Osteoblast (primary cell): Measurements from ENCODE around the gene TICAM2. TPM values are rescaled to one million over a fixed set of nuclear protein-coding genes. Genes with fewer than 3 reads are reported as not detected.

ENCODE experiments used
- DNase-seq: peaks from one replicate; pipeline ENCODE4 v3.0.0; 2011; ENCODE audit warnings: low spot score, mixed read lengths; ENCODE audit not compliant: insufficient read length; ENCODE audit errors: missing footprints
- H2AFZ ChIP-seq: 2 replicates; pipeline ENCODE4 v1.6.0; 2011; ENCODE audit warnings: mild to moderate bottlenecking, low read length
- H3K27ac ChIP-seq: 2 replicates; pipeline ENCODE4 v1.5.1; 2011; ENCODE audit warnings: mild to moderate bottlenecking, low read depth, low read length, moderate library complexity
- H3K27me3 ChIP-seq: 2 replicates; pipeline ENCODE4 v1.6.0; 2012; ENCODE audit warnings: mild to moderate bottlenecking, control low read depth, inconsistent platforms, low read length, moderate library complexity; ENCODE audit not compliant: insufficient read depth
- H3K36me3 ChIP-seq: 2 replicates; pipeline ENCODE4 v1.5.1; 2011; ENCODE audit warnings: mild to moderate bottlenecking, low read length, control low read depth, moderate library complexity; ENCODE audit not compliant: insufficient read depth
- H3K4me1 ChIP-seq: 2 replicates; pipeline ENCODE4 v1.5.1; 2011; ENCODE audit warnings: mild to moderate bottlenecking, low read length, control low read depth, moderate library complexity; ENCODE audit not compliant: insufficient read depth
- H3K4me2 ChIP-seq: 2 replicates; pipeline ENCODE4 v1.6.0; 2011; ENCODE audit warnings: mild to moderate bottlenecking, low read length; ENCODE audit not compliant: insufficient read depth
- H3K4me3 ChIP-seq: fragments of 200-600 bp; sonication (generic); 3 replicates; pipeline ENCODE4 v1.5.1; 2012; ENCODE audit warnings: mild to moderate bottlenecking, low read length, inconsistent platforms; ENCODE audit not compliant: insufficient read depth
- H3K79me2 ChIP-seq: 2 replicates; pipeline ENCODE4 v1.6.0; 2012; ENCODE audit warnings: mild to moderate bottlenecking, low read length, control low read depth, inconsistent platforms; ENCODE audit not compliant: insufficient read depth
- H3K9me3 ChIP-seq: 2 replicates; pipeline ENCODE4 v1.5.1; 2011; ENCODE audit warnings: low read depth, low read length, control low read depth
- H4K20me1 ChIP-seq: 2 replicates; pipeline ENCODE4 v1.6.0; 2012; ENCODE audit warnings: mild to moderate bottlenecking, low read length, control low read depth; ENCODE audit not compliant: insufficient read depth
- total RNA-seq: library from RNA; depleted of rRNA; stranded (reverse); fragments of >200 nt; gene quantifications from 2 replicates; pipeline ENCODE4 v1.2.3, GENCODE V29; 2012
- TF ChIP-seq, protein P1 (sequence below): IDR thresholded peaks from 2 replicates; pipeline ENCODE4 v1.5.1; 2011; ENCODE audit warnings: mild to moderate bottlenecking, low read depth, low read length, moderate library complexity; ENCODE audit errors: extremely low read depth

TICAM2 gene
- total RNA-seq, 1 donor, result 6.9 TPM

GRCh38 chr5:115627295-115627865 is 25.1 kb upstream of the TICAM2 start:
- H4K20me1 ChIP-seq, result peaks cover 26% of the 10 kb centered on the region
- peak overlapping the region; percentile 40 for H2AFZ ChIP-seq
- no peak overlapping the region for H3K4me2 ChIP-seq
- H3K27ac ChIP-seq, result no peak overlapping the region
- peaks cover 22% of the 10 kb centered on the region for H3K4me1 ChIP-seq
- H3K27me3 ChIP-seq, result no peaks in the 10 kb centered on the region
- DNase-seq, result no peak
- TF ChIP-seq, protein P1, sequence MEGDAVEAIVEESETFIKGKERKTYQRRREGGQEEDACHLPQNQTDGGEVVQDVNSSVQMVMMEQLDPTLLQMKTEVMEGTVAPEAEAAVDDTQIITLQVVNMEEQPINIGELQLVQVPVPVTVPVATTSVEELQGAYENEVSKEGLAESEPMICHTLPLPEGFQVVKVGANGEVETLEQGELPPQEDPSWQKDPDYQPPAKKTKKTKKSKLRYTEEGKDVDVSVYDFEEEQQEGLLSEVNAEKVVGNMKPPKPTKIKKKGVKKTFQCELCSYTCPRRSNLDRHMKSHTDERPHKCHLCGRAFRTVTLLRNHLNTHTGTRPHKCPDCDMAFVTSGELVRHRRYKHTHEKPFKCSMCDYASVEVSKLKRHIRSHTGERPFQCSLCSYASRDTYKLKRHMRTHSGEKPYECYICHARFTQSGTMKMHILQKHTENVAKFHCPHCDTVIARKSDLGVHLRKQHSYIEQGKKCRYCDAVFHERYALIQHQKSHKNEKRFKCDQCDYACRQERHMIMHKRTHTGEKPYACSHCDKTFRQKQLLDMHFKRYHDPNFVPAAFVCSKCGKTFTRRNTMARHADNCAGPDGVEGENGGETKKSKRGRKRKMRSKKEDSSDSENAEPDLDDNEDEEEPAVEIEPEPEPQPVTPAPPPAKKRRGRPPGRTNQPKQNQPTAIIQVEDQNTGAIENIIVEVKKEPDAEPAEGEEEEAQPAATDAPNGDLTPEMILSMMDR, result no peak
- H3K79me2 ChIP-seq, result peaks cover 35% of the 10 kb centered on the region
- no peak overlapping the region for H3K4me3 ChIP-seq
- H3K9me3 ChIP-seq, result no peaks in the 10 kb centered on the region
- peaks cover 2% of the 10 kb centered on the region for H3K36me3 ChIP-seq

- peak overlapping the region; percentile 97 for H3K4me3 ChIP-seq
- H3K4me1 ChIP-seq, result peaks cover 24% of the 10 kb centered on the region
- peak overlapping the region; percentile 82 for H3K4me2 ChIP-seq
- H2AFZ ChIP-seq, result peak overlapping the region; percentile 86
- peak overlapping the region; percentile 93 for H3K27ac ChIP-seq
- H3K27me3 ChIP-seq, result no peaks in the 10 kb centered on the region
- TF ChIP-seq, protein P1, result no peak
- H3K9me3 ChIP-seq, result no peaks in the 10 kb centered on the region
- peak; percentile 80 for DNase-seq
- H3K79me2 ChIP-seq, result peaks cover 45% of the 10 kb centered on the region
- peaks cover 4% of the 10 kb centered on the region for H3K36me3 ChIP-seq
- H4K20me1 ChIP-seq, result peaks cover 31% of the 10 kb centered on the region
Measured at GRCh38 chr5:115626445-115626823, 24.2 kb upstream of the TICAM2 start.

DNA sequence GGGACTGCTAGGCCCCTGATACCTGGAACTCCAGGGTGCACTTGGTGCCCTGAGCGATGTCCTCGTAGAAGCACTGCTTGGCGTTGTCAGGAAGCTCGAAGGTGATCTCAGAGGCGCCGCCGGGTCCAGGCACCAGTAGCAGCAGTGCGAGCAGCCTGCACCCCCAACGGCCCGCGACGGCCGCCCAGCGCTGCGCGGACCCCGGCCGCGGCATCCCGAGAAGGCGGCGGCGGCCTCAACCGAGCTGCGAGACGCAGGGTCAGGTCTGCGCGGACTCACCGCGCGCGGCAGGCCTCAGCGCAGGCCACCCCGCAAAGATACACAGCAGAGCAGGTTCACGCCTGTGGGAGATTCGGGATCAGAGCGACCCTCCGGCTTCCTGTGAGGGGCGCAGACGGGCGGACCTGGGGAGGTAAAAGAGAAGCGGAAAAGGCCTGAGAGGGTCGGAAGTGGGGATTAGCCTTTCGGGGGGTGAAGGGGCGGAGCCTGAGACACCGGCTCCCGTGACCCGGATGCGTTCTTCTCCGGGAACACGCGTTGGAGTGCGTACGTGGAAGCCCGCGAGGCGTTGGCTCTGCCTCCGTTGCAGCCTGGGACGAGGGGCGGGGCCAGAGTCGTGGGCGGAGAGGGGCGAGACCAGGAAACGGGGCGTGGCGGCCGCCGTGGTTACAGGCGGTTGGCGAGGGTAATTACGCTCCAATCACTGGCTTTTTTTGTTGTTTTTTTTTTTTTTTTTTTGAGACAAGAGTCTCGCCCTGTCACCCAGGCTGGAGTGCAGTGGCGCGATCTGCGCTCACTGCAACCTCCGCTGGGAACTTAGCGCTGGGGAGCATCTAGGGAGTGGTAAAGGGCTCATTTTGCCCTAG is 23.5 kb upstream of the TICAM2 start, which contains the start of gene TMED7:
Gene TMED7 (minus strand): TSS at position 458 of the 866 bp plus-strand sequence. CDS start 244 bp downstream, at position 214.
- Histone ChIP-seq H3K4me2 (peak within 1 kb of the TSS; percentile 90), H2AFZ (peak within 1 kb of the TSS; percentile 90), H3K27ac (peak within 1 kb of the TSS; percentile 93), H3K9me3 (no peaks in the 10 kb centered on the region), H3K4me3 (peak within 1 kb of the TSS; percentile 97), H4K20me1 (peaks cover 35% of the 10 kb centered on the region), H3K4me1 (peaks cover 24% of the 10 kb centered on the region), H3K36me3 (peaks cover 4% of the 10 kb centered on the region), H3K79me2 (peaks cover 51% of the 10 kb centered on the region), H3K27me3 (no peaks in the 10 kb centered on the region)
- peak; percentile 96 for DNase-seq
- TF ChIP-seq, protein P1, result no peak

DNA sequence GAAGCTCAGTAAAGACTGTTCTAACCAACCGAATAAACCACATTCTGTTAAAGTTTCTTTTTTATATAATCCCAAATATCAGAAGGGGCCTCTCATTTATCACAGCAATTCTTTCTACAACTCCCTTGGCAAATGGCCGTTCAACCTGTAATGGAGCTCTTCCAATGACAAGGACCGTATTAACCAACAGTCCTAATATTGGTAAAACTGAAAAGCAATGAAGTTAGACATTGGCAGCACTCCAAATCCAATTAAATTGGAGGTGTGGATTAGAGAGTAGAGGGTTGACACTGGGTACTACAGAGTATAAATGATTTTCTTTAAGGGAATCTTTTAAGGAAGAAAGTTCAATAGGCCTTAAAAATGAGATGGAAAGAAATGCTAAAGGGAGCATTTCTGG is 22.7 kb upstream of the TICAM2 start:
- peak overlapping the region; percentile 90 for H3K4me2 ChIP-seq
- no peaks in the 10 kb centered on the region for H3K27me3 ChIP-seq
- DNase-seq, result no peak
- H3K36me3 ChIP-seq, result peaks cover 6% of the 10 kb centered on the region
- H3K27ac ChIP-seq, result peak overlapping the region; percentile 93
- H3K9me3 ChIP-seq, result no peaks in the 10 kb centered on the region
- TF ChIP-seq, protein P1, result no peak
- H2AFZ ChIP-seq, result no peak overlapping the region
- H3K4me3 ChIP-seq, result peak overlapping the region; percentile 97
- H3K79me2 ChIP-seq, result peaks cover 56% of the 10 kb centered on the region
- peaks cover 35% of the 10 kb centered on the region for H4K20me1 ChIP-seq
- H3K4me1 ChIP-seq, result peaks cover 24% of the 10 kb centered on the region
